Smooth muscle cell (in vitro differentiated cells): ENCODE results near the gene DNTTIP2. TPM values are rescaled to one million over a fixed set of nuclear protein-coding genes. Genes with fewer than 3 reads are reported as not detected.
"Not testable (repeated sequence)": the region's sequence is repeated elsewhere in the genome, so short reads cannot be mapped to it uniquely, and the experiment has no call there.

Experiments
- DNase-seq: peaks from one replicate; lab custom pipeline; 2025; ENCODE audit not compliant: unreplicated experiment; lab: John Stamatoyannopoulos, UW
- H2AFZ ChIP-seq: fragments of 200-600 bp; sonication (generic); 2 replicates; pipeline ENCODE4 v1.6.0; 2016; ENCODE audit warnings: antibody characterized with exemption, low read depth, mild to moderate bottlenecking
- H3F3A ChIP-seq: fragments of 200-600 bp; sonication (generic); 2 replicates; pipeline ENCODE4 v1.6.0; 2017; ENCODE audit warnings: antibody characterized with exemption, low read depth
- H3K27ac ChIP-seq: fragments of 200-600 bp; sonication (generic); 2 replicates; pipeline ENCODE4 v1.5.1; 2016; ENCODE audit warnings: low read depth, mild to moderate bottlenecking
- H3K27me3 ChIP-seq: fragments of 200-600 bp; sonication (generic); 2 replicates; pipeline ENCODE4 v1.6.1; 2016; ENCODE audit warnings: low read depth, mild to moderate bottlenecking
- H3K36me3 ChIP-seq: fragments of 200-600 bp; sonication (generic); 2 replicates; pipeline ENCODE4 v1.5.1; 2016; ENCODE audit warnings: low read depth
- H3K4me1 ChIP-seq: fragments of 200-600 bp; sonication (generic); 2 replicates; pipeline ENCODE4 v1.5.1; 2016; ENCODE audit warnings: low read depth
- H3K4me2 ChIP-seq: fragments of 200-600 bp; sonication (generic); 2 replicates; pipeline ENCODE4 v1.6.0; 2016; ENCODE audit warnings: mild to moderate bottlenecking
- H3K4me3 ChIP-seq: fragments of 200-600 bp; sonication (generic); 2 replicates; pipeline ENCODE4 v1.5.1; 2016; ENCODE audit warnings: mild to moderate bottlenecking
- H3K79me2 ChIP-seq: fragments of 200-600 bp; sonication (generic); 2 replicates; pipeline ENCODE4 v1.6.0; 2016; ENCODE audit warnings: low read depth, mild to moderate bottlenecking
- H3K9ac ChIP-seq: fragments of 200-600 bp; sonication (generic); 2 replicates; pipeline ENCODE4 v1.6.0; 2016; ENCODE audit warnings: low read depth
- H3K9me3 ChIP-seq: fragments of 200-600 bp; sonication (generic); replicated peaks from 2 replicates; pipeline ENCODE4 v1.5.1; 2016; ENCODE audit warnings: low read depth
- H4K20me1 ChIP-seq: fragments of 200-600 bp; sonication (generic); 2 replicates; pipeline ENCODE4 v1.6.0; 2016; ENCODE audit warnings: low read depth
- CTCF ChIP-seq: fragments of 200-600 bp; sonication (generic); IDR thresholded peaks from 2 replicates; pipeline ENCODE4 v1.5.1; 2017; ENCODE audit warnings: borderline replicate concordance, mild to moderate bottlenecking, antibody characterized with exemption; ENCODE audit not compliant: insufficient read depth, poor library complexity, severe bottlenecking
- WGBS: methylation state at CpG from one replicate; pipeline ENCODE4 v1.1.7; 2016; ENCODE audit warnings: low lambda C conversion rate; 5-methylcytosine and 5-hydroxymethylcytosine counted together
- polyA plus RNA-seq: library from polyadenylated mRNA; unstranded; fragments of >200 nt; fragmentation: Nextera tagmentation; extraction: Ambion mirVana; gene quantifications from 2 replicates; pipeline ENCODE4 v1.2.1, GENCODE V29; 2016
- total RNA-seq: library from RNA; depleted of rRNA; stranded (reverse); fragments of >200 nt; gene quantifications from 2 replicates; pipeline ENCODE4 v1.2.3, GENCODE V29; 2014

DNTTIP2 gene
- total and polyA plus RNA-seq, 2 experiments from 2014 or later = 42.7 to 44.9 TPM

- Histone ChIP-seq H3F3A (no peaks in the 10 kb centered on the region), H4K20me1 (no peaks in the 10 kb centered on the region), H3K27ac (no peak overlapping the region), H3K4me3 (no peak overlapping the region), H3K27me3 (no peaks in the 10 kb centered on the region), H3K36me3 (no peaks in the 10 kb centered on the region), H2AFZ (no peak overlapping the region), H3K4me1 (no peaks in the 10 kb centered on the region), H3K4me2 (no peak overlapping the region), H3K9me3 (no peaks in the 10 kb centered on the region), H3K79me2 (no peaks in the 10 kb centered on the region), H3K9ac (no peak overlapping the region)
- no peak for DNase-seq
- TF ChIP-seq CTCF = no peak
- WGBS = 69% methylated on average over 3 of the region's 3 CpGs
Measured at GRCh38 chr1:93864175-93864574, 14.8 kb downstream of the DNTTIP2 start.

GRCh38 chr1:93857653-93858052 lies 21.4 kb downstream of the DNTTIP2 start:
- not testable (repeated sequence) for DNase-seq, H2AFZ ChIP-seq, H3K4me3 ChIP-seq, H3K36me3 ChIP-seq, H3K27ac ChIP-seq, H4K20me1 ChIP-seq, H3K4me1 ChIP-seq, H3F3A ChIP-seq, H3K79me2 ChIP-seq, H3K9ac ChIP-seq, H3K27me3 ChIP-seq, H3K9me3 ChIP-seq, H3K4me2 ChIP-seq
- WGBS = 73% methylated on average over 3 of the region's 3 CpGs

GRCh38 chr1:93855983-93856382 lies 23.0 kb downstream of the DNTTIP2 start:
- H3K4me1 ChIP-seq, H3K9me3 ChIP-seq, H3K27ac ChIP-seq, H2AFZ ChIP-seq, H3K4me2 ChIP-seq, H3K79me2 ChIP-seq, H3K27me3 ChIP-seq, DNase-seq, H3F3A ChIP-seq, H3K36me3 ChIP-seq, H3K9ac ChIP-seq, H4K20me1 ChIP-seq, H3K4me3 ChIP-seq: not testable (repeated sequence)
- WGBS = 87% methylated on average over 8 of the region's 9 CpGs

- H3K4me2 ChIP-seq = no peak overlapping the region
Measured at GRCh38 chr1:93853940-93854339, 25.1 kb downstream of the DNTTIP2 start.

More at GRCh38 chr1:93853940-93854339, 25.1 kb downstream of the DNTTIP2 start:
- no peak overlapping the region for H3K4me3 ChIP-seq
- no peaks in the 10 kb centered on the region for H3K79me2 ChIP-seq
- DNase-seq = no peak
- TF ChIP-seq CTCF = no peak
- H4K20me1 ChIP-seq = no peaks in the 10 kb centered on the region
- H3K27ac ChIP-seq = no peak overlapping the region
- H2AFZ ChIP-seq = no peak overlapping the region
- no peaks in the 10 kb centered on the region for H3K27me3 ChIP-seq
- no peaks in the 10 kb centered on the region for H3F3A ChIP-seq
- H3K9ac ChIP-seq = no peak overlapping the region
- no peaks in the 10 kb centered on the region for H3K36me3 ChIP-seq
- 98% methylated on average over 3 of the region's 3 CpGs for WGBS
- no peaks in the 10 kb centered on the region for H3K9me3 ChIP-seq
- no peaks in the 10 kb centered on the region for H3K4me1 ChIP-seq
